Neural progenitor cell (in vitro differentiated cells): ENCODE measurements around the gene ANKRD11.

ENCODE experiments used
- EZH2 ChIP-seq: fragments of 200-600 bp; sonication (generic); IDR thresholded peaks from 2 replicates; pipeline ENCODE4 v1.6.1; 2017; ENCODE audit warnings: antibody characterized with exemption, mild to moderate bottlenecking, moderate library complexity
- TF ChIP-seq, protein P1 (sequence below): fragments of 200-600 bp; sonication (generic); IDR thresholded peaks from 2 replicates; pipeline ENCODE4 v1.5.1; 2017; ENCODE audit warnings: antibody characterized with exemption, mild to moderate bottlenecking

DNA sequence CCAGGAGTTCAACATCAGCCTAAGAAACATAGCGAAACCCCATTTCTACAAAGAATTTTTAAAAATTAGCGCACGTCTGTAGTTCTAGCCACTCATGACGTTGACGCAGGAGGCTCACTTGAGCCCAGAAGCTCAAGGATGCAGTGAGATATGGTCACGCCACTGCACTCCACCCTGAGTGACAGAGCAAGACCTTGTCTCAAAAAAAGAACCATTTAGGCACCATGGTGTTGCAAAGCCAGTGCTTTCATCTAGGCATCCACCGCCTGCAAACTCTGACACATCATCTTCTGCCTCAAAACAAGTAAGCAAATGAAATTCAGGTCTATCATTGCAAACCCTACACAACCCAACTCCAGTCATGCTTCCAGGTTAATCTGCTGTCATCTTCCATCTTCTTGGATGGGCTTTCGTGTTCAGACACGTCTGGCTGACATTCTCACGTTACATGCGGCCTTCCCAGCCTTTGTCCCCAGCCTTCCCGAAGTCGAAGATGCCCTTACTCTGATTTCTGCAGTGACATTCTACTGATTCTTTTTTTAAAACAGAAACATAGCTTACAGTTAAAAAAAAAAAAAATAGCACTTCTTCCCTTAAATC is 8.9 kb downstream of the ANKRD11 start:
- TF ChIP-seq, protein P1, sequence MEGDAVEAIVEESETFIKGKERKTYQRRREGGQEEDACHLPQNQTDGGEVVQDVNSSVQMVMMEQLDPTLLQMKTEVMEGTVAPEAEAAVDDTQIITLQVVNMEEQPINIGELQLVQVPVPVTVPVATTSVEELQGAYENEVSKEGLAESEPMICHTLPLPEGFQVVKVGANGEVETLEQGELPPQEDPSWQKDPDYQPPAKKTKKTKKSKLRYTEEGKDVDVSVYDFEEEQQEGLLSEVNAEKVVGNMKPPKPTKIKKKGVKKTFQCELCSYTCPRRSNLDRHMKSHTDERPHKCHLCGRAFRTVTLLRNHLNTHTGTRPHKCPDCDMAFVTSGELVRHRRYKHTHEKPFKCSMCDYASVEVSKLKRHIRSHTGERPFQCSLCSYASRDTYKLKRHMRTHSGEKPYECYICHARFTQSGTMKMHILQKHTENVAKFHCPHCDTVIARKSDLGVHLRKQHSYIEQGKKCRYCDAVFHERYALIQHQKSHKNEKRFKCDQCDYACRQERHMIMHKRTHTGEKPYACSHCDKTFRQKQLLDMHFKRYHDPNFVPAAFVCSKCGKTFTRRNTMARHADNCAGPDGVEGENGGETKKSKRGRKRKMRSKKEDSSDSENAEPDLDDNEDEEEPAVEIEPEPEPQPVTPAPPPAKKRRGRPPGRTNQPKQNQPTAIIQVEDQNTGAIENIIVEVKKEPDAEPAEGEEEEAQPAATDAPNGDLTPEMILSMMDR, result no peak
- no peak for TF ChIP-seq EZH2
